Stimulated activated CD4-positive, alpha-beta T cell treated with anti-CD3 and anti-CD28 coated beads, Interleukin-2, amount 100 ng/mL, for 24 hours (primary cell): ENCODE results near the gene ABHD5.

ENCODE experiments used
- DNase-seq, 2 donors: peaks; one replicate each; pipeline ENCODE4 v3.0.0-alpha.2; 2020

The ABHD5 gene

GRCh38 chr3:43759297-43759782, 68.6 kb downstream of the ABHD5 start:
- DNase-seq, result peak in 1 of 2 donors; percentile 9

GRCh38 chr3:43759938-43760337, 69.2 kb downstream of the ABHD5 start:
- DNase-seq, result no peak

- DNase-seq, result no peak
These were observed 70.2 kb downstream of the ABHD5 start for GRCh38 chr3:43760938-43761337.

- DNase-seq, result no peak
These were observed 71.7 kb downstream of the ABHD5 start for GRCh38 chr3:43762451-43762850.

- no peak for DNase-seq
These were observed 73.3 kb downstream of the ABHD5 start for GRCh38 chr3:43764056-43764455.

GRCh38 chr3:43764471-43764870, 73.7 kb downstream of the ABHD5 start:
- DNase-seq, result no peak

GRCh38 chr3:43765521-43765971, 74.8 kb downstream of the ABHD5 start:
- DNase-seq, result no peak

GRCh38 chr3:43766672-43767465, 76.1 kb downstream of the ABHD5 start:
- no peak for DNase-seq

GRCh38 chr3:43768381-43768973, 77.7 kb downstream of the ABHD5 start:
- DNase-seq, result no peak

- DNase-seq, result peak; percentile 80 to 88
These were observed 78.6 kb downstream of the ABHD5 start for GRCh38 chr3:43769097-43769884.

- peak; percentile 11 to 34 for DNase-seq
These were observed 79.2 kb downstream of the ABHD5 start for GRCh38 chr3:43769885-43770425.

- peak; percentile 42 to 53 for DNase-seq
These were observed 79.8 kb downstream of the ABHD5 start for GRCh38 chr3:43770426-43771103.

- DNase-seq, result no peak
These were observed 80.9 kb downstream of the ABHD5 start for GRCh38 chr3:43771610-43772009.

- DNase-seq, result no peak
These were observed 82.7 kb downstream of the ABHD5 start for GRCh38 chr3:43773273-43774094.

- no peak for DNase-seq
These were observed 84.1 kb downstream of the ABHD5 start for GRCh38 chr3:43774799-43775198.

GRCh38 chr3:43776101-43776500, 85.4 kb downstream of the ABHD5 start:
- DNase-seq, result no peak

GRCh38 chr3:43779850-43780249, 89.1 kb downstream of the ABHD5 start:
- no peak for DNase-seq

GRCh38 chr3:43782541-43782940, 91.8 kb downstream of the ABHD5 start:
- DNase-seq, result no peak
